GM18868 (cell line): ENCODE results near the gene SYNE2.
A peak's percentile ranks its signal among the peaks of the same experiment; 100 is the strongest.

ENCODE experiments used
- ATAC-seq: cut with Tn5 transposase; IDR thresholded peaks from one replicate; pipeline ENCODE4 v1.9.1; 2021; ENCODE audit warnings: mild to moderate bottlenecking, moderate library complexity; ENCODE audit not compliant: unreplicated experiment

SYNE2 gene

GRCh38 chr14:63910583-63911363 is 58.0 kb downstream of the SYNE2 start:
- no peak for ATAC-seq

DNA sequence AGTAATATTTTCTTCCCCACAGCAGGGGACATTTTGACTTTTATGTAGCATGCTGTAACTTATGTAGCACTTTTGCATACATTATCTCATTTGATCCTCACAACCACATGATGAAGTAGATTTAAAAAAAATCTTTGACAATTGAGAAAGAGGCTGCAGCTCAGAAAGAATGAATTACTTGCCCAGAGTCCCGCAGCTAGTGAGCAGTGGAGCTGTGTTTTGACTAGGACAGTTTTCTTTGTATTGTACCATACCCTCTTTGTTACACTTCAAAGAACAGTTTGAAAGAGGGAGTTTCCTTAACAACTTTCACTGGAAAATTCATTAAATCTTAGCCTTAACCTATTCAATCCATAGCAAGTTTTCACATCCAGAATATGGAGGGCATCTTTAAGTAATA is 58.6 kb downstream of the SYNE2 start:
- ATAC-seq, result no peak

- ATAC-seq, result no peak
These were observed 59.5 kb downstream of the SYNE2 start for GRCh38 chr14:63912286-63912685.

DNA sequence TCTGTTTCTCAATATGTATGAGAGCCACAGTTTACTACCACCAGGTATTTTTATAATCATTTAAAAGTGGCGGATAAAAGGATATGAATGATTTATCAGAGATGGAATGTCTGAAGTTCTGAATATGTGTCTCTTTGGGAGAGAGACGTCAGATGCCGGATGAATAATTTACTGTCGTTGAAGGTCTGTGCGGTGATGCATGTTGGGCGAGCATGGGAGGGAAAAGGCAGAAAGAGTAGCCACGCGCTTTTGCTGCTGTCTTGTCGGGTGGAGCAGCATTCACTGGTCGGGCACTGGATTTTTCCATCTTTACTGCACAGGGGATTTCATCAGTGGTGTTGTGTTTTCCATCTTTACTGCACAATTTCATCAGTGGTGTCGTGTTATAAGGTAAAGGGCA is 65.6 kb downstream of the SYNE2 start:
- ATAC-seq, result no peak

DNA sequence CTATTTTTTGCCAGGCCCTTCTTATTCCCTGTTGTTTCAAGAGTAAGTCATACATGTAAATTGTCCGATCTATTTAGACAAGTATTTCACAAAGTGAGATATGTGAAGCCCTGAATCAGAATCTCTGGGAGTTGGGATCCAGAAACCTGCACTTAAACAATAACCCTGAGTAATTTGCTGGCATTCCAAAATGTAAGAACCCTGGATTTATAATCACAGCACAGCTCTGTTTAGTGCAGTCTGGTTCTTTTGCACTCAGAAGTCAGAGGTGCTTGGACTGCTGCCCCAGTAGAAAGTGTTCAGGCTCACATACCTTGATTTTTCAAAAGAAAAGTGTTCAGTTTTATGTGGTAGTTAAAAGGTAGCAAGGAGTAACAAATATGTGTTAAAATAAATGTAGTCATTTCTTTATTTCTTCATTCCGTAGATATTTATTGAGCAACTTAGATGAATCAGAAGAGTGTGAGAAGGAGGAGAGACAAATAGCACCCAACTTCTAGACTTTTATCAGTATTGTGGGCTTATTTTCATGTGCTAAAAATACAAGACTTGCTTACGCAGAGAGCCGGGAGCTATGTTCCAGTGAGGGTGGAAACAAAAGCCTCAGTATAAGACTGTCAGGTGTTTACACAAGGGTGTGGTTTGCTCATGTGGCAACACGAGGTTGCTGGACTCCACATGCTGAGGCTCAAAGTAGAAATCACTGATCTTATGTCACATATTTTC is 70.1 kb downstream of the SYNE2 start:
- peak; percentile 90 for ATAC-seq

DNA sequence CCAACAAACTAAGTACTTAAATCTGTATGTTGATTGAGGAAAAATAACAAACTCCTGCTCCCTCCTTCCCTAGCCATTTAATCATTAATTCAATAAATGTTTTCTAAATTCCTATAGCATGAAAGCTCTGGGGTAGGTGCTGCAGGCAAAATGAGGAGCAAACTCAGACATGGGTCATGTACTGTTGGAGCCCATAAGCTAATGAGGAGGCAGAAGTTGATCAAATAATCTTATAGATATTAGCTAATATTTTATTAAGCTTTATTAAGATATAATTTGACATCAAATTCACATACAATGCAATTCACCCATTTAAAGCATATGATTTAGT is 70.6 kb downstream of the SYNE2 start:
- peak; percentile 21 for ATAC-seq

DNA sequence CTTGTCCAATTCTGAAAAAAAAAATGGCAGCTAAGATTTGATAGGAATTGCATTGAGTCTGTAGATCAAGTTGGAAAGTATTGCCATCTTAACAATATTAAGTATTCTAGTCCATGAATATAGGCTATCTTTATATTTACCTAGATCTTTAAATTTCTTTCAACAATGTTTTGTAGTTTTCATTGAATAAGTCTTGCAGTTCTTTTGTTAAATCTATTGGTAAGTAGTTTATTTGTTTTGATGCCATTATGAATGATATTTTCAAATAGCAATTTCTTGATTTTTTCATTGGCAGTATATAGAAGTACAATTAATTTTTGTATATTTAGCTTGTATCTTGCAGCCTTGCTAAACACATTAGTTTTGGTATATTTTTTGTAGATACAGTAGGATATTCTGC is 71.6 kb downstream of the SYNE2 start:
- ATAC-seq, result no peak

DNA sequence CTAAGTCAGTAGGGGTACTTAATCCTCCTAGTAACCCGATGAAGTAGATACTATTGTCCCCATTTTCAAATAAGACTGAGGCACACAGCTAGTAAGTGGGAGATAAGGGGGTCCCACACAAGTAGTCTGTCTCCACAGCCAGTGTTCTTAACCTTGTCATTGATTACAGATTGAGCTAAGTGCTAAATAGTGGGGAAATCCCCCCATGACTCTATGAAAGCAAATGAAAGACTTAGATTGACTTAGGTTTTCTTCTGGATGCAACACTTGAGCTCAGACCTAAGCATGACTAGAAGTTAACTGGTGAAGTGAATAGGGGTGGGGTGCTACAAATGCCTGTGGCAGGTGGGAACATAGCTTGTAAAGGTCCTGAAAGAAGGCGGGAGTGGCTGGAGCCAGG is 73.8 kb downstream of the SYNE2 start:
- ATAC-seq, result no peak

DNA sequence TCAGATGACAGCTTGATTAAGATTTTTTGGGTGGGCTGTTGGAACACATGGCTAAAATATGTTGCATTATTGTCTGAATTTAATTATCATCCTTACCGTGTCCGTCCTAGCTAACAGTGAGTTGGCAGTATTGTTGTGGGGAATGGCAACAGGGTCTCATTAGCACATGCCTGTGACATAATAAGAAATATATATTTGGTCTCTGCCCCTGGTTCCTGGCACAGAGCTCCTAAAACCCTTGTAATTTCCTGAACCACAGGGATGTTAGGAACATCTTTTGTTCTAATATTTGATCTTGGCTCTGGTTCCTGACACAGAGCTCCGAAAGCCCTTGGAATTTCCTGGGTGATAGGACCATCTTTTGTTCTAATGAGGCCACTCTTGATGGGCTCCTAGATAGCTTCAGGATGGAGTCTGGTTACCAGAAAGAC is 76.0 kb downstream of the SYNE2 start:
- ATAC-seq, result no peak

- no peak for ATAC-seq
These were observed 80.3 kb downstream of the SYNE2 start for GRCh38 chr14:63933110-63933509.

- ATAC-seq, result no peak
These were observed 80.9 kb downstream of the SYNE2 start for GRCh38 chr14:63933711-63934110.

GRCh38 chr14:63938198-63939005 is 85.6 kb downstream of the SYNE2 start:
- peak; percentile 64 for ATAC-seq

GRCh38 chr14:63939006-63939270 is 86.1 kb downstream of the SYNE2 start:
- no peak for ATAC-seq

DNA sequence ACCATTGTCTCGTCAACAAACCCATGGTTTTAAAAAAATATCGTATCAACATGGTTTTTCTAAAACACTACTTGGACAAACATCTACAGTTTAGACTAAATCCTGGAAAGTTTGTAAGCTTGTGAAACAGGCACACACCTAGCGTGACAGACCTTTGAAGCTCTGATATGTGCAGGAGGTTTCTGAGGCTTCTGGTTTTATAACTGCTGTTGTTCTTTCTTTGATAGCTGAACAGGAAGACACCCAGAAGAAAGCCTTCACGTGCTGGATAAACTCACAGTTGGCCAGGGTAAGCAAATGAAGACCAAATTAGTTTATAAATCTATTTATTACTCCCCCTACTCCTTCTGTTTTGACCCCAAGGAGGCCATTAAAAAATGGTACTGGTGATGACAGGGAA is 87.6 kb downstream of the SYNE2 start:
- peak; percentile 38 for ATAC-seq

DNA sequence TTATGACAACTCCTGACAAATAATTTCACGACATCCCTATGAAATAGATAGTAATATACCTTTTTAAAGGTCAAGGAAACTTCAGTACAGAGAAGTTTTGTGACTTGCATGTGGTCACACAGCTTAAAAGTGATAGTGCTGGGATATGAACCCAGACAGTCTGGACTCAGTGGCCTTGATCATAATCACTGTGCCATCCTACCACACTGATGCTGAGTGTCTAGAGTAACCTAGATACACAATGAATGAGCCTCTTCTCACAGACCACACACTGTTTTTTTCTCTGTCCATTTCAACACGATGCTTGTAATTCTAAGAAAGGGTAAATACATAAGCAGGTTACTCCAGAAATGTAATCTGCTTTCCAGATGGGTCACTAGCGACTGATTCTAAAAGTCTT is 88.2 kb downstream of the SYNE2 start:
- ATAC-seq, result no peak

DNA sequence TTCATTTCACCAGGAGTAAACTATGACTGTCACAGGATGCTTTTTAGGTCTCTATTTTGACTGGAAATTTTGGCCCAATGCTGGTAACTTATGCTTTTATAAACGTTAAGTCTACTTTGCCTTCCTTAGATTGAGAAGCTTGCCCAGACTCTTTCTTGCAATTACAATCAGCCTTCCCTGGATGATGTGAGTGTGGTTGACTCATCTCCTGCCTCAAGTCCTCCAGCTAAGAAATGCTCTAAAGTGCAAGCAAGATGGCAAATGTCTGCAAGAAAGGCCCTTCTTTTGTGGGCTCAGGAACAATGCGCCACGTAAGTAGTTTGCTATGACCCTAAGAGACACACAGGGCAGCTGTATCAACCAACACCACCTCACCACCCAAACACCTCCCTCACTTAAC is 96.9 kb downstream of the SYNE2 start:
- ATAC-seq, result no peak

DNA sequence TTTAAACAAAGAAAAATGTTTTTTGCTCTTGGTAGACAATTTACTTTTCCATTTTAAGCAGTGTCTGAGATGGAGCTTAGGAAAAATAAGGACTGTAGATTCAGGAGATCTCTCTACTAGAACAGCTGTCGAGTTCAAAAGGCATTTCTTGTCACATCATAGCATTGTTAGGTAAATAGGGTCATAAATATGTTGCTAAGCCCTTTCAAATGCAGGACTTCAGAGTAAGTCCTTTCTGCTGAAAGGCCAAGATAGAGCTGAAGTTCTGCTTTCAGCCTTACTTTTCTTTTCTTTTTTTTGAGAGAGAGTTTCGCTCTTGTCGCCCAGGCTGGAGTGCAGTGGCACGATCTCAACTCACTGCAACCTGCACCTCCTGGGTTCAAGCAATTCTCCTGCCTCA is 98.2 kb downstream of the SYNE2 start:
- no peak for ATAC-seq

- ATAC-seq, result no peak
These were observed 98.6 kb downstream of the SYNE2 start for GRCh38 chr14:63951429-63951828.

DNA sequence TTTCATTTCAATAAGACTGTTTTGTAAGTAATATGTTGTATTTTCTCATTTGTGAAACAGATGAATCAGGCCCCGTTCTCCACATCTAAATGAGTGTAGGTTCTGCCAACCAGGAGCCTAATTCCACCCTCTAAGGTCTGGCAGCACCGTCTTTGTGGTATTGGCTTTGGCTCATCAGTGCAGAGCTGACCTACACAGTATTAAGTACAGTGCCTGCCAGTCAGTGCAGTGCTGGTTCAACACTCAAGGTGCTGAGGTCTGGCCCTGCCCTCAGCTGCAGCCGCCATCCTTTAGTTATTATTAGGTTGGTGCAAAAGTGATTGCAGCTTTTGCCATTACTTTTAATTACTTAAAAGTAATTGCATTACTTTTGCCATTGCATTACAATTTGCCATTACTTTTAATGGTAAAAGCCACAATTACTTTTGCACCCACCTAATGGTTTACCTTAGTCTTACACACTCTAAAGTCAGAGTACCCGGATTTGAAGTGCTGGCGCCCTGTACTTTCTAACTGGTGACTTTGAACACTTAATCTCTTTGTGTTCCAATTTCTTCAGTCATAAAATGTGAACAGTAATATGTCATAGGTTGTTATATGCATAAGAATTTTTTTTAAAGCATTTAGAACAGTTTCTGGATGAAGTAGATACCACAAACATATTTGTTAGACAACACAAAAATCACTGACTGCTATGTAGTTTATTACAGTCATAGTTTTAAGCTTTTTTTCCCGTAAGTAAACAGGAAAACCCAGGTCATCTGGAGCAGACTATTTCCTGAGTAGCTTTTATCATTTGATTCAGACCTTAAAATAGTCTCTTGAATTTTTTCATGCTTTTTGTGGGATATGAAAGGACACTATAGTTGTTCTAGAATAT is 99.5 kb downstream of the SYNE2 start:
- no peak for ATAC-seq

- ATAC-seq, result no peak
These were observed 100.2 kb downstream of the SYNE2 start for GRCh38 chr14:63952933-63953437.

- no peak for ATAC-seq
These were observed 103.5 kb downstream of the SYNE2 start for GRCh38 chr14:63956326-63956725.
